ENCODE results near the gene CLN6. TPM values are rescaled to one million over a fixed set of nuclear protein-coding genes. Genes with fewer than 3 reads are reported as not detected.
A peak's percentile ranks its signal among the peaks of the same experiment; 100 is the strongest.

The CLN6 gene
- total RNA-seq, 5 donors from 2014 or later (not counting 1 experiment from before 2014, with no cell fraction given), result 15.4 to 24.0 (median 17.9) TPM

DNA sequence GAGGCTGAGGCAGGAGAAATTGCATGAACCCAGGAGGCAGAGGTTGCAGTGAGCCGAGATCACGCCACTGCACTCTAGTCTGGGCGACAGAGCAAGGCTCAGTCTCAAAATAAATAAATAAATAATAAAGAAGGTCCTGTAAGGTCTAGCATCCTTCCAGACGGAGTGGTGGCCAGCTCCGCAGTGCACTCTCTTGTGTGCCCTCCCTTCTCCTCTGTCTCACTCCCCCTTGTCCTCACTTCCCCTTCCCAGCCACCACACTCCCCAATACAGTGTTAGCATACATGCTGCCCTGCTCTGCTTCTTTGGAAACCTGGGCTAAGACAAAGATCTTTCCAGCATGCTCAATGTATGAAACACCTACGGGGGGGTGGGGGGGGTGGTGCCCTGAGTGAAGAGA lies 3.4 kb upstream of the CLN6 start:
- H3K4me1 ChIP-seq (ENCODE audit: control insufficient read depth in 1 of 2, extremely low read depth in 1 of 2, insufficient read depth in 2 of 2, low read length in 2 of 2), result peaks cover 3 to 18% of the 10 kb centered on the region in 2 experiments
- no peaks in the 10 kb centered on the region for H3K9me3 ChIP-seq
- DNase-seq, result no peak
- H3K27me3 ChIP-seq (replicated peaks in 1 of 2; ENCODE audit: control insufficient read depth in 2 of 2, extremely low read depth in 1 of 2, insufficient read depth in 2 of 2, low read length in 1 of 2), result peaks cover 0 to 29% of the 10 kb centered on the region in 2 experiments
- WGBS (ENCODE audit: insufficient coverage), result 90% methylated on average over 2 of the region's 6 CpGs
- Mint-ChIP-seq H3K4me1 (peaks cover 15 to 21% (median 16%) of the 10 kb centered on the region in 3 donors), H3K27me3 (peaks cover 4 to 7% of the 10 kb centered on the region in 2 donors), H3K4me3 (no peak overlapping the region), H3K9me3 (no peaks in the 10 kb centered on the region), H3K27ac (no peak overlapping the region), H3K36me3 (no peaks in the 10 kb centered on the region)
- POLR2A ChIA-PET, result no interaction called here
- CTCF ChIA-PET, result no interaction called here
- no peak overlapping the region for H3K27ac ChIP-seq (ENCODE audit: low read length)
- no peak overlapping the region for H3K4me3 ChIP-seq (ENCODE audit: control insufficient read depth in 1 of 2, extremely low read depth in 1 of 2, low read length in 1 of 2)
- H3K36me3 ChIP-seq (ENCODE audit: control insufficient read depth in 2 of 2, extremely low read depth in 1 of 2, insufficient read depth in 1 of 2, low read length in 1 of 2), result no peaks in the 10 kb centered on the region
- ATAC-seq (replicated peaks in 1 of 4), result no peak

DNA sequence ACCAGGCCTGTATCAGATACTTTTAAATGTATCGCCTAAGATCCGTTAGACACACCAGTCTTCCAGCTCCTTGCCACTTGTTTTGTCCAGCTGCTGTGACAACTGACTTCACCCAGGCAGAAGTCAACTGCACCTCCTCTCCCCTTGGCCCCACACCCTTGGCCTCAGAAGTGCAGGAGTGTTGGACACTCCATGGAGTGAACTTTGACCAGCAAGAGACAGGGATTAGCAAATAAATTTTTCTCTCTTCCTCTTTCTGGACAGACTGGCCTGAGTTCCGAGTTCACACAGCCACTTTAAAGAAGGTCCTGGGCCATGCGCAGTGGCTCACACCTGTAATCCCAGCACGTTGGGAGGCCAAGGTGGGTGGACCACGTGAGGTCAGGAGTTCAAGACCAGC lies 2.9 kb upstream of the CLN6 start:
- CTCF ChIA-PET, result no interaction called here
- no peak overlapping the region for H3K4me3 Mint-ChIP-seq
- no peaks in the 10 kb centered on the region for H3K9me3 Mint-ChIP-seq
- Histone ChIP-seq H3K27ac (ENCODE audit: low read length) (no peak overlapping the region), H3K4me1 (ENCODE audit: control insufficient read depth in 1 of 2, extremely low read depth in 1 of 2, insufficient read depth in 2 of 2, low read length in 2 of 2) (peaks cover 3 to 23% of the 10 kb centered on the region in 2 experiments), H3K27me3 (replicated peaks in 1 of 2; ENCODE audit: control insufficient read depth in 2 of 2, extremely low read depth in 1 of 2, insufficient read depth in 2 of 2, low read length in 1 of 2) (peaks cover 0 to 29% of the 10 kb centered on the region in 2 experiments), H3K4me3 (ENCODE audit: control insufficient read depth in 1 of 2, extremely low read depth in 1 of 2, low read length in 1 of 2) (no peak overlapping the region), H3K36me3 (ENCODE audit: control insufficient read depth in 2 of 2, extremely low read depth in 1 of 2, insufficient read depth in 1 of 2, low read length in 1 of 2) (no peaks in the 10 kb centered on the region), H3K9me3 (no peaks in the 10 kb centered on the region)
- H3K27ac Mint-ChIP-seq, result no peak overlapping the region
- POLR2A ChIA-PET, result no interaction called here
- H3K36me3 Mint-ChIP-seq, result no peaks in the 10 kb centered on the region
- H3K27me3 Mint-ChIP-seq, result peaks cover 4 to 7% of the 10 kb centered on the region in 2 donors
- 90% methylated on average over 5 of the region's 6 CpGs for WGBS (ENCODE audit: insufficient coverage)
- DNase-seq, result no peak
- H3K4me1 Mint-ChIP-seq, result peaks cover 19 to 26% (median 20%) of the 10 kb centered on the region in 3 donors
- ATAC-seq (replicated peaks in 1 of 4), result no peak

DNA sequence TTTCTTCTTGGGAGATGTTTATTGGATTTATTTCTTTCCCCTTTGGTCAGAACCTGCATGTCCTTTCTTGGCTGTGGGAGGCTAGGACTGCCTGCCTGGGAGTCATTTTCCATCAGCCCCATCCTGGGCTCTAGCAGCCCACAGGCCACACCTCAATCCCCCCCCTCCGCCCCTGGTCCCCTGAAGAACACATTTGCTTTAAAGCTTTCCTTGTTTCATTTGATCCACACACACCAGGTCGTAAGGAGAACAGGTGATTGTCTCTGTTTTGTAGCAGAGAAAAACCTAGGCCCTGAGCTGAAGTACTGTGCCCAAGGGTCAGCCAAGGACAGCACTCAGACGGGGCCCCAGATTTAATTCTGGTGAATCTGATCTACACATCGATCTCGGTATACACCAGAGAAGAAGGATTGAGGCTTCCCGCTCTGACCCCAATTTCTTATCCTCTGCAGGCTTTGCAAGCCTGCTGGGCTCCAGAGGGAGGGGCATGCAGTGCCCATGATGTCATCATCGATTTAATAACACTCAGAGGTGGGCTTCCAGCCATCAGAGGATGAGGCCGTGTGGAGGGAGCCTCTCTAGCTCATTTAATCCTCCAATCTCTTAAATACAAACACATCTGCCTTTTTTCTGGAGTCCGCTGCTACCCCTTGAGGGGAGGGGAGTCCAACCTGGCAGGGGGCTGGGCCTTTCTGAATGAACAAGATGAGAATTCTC lies 1.7 kb upstream of the CLN6 start:
- H3K4me3 Mint-ChIP-seq, result peak overlapping the region; percentile 31 to 90 (median 77)
- Histone ChIP-seq H3K27ac (ENCODE audit: low read length) (no peak overlapping the region), H3K4me3 (ENCODE audit: control insufficient read depth in 1 of 2, extremely low read depth in 1 of 2, low read length in 1 of 2) (no peak overlapping the region), H3K27me3 (replicated peaks in 1 of 2; ENCODE audit: control insufficient read depth in 2 of 2, extremely low read depth in 1 of 2, insufficient read depth in 2 of 2, low read length in 1 of 2) (peaks cover 0 to 29% of the 10 kb centered on the region in 2 experiments), H3K9me3 (no peaks in the 10 kb centered on the region), H3K4me1 (ENCODE audit: control insufficient read depth in 1 of 2, extremely low read depth in 1 of 2, insufficient read depth in 2 of 2, low read length in 2 of 2) (peaks cover 3 to 25% of the 10 kb centered on the region in 2 experiments), H3K36me3 (ENCODE audit: control insufficient read depth in 2 of 2, extremely low read depth in 1 of 2, insufficient read depth in 1 of 2, low read length in 1 of 2) (no peaks in the 10 kb centered on the region)
- CTCF ChIA-PET, result interaction anchor here in 1 of 2 donors (0.6 to 0.7 kb wide), 3 partner anchors 45 to 177 kb away, joined by 3 read pairs; partner anchors contain the start of gene PIAS1
- H3K9me3 Mint-ChIP-seq, result no peaks in the 10 kb centered on the region
- peaks cover 20 to 32% (median 25%) of the 10 kb centered on the region in 3 donors for H3K4me1 Mint-ChIP-seq
- POLR2A ChIA-PET, result no interaction called here
- ATAC-seq (replicated peaks in 1 of 4), result no peak
- peaks cover 4 to 7% of the 10 kb centered on the region in 2 donors for H3K27me3 Mint-ChIP-seq
- 94% methylated on average over 5 of the region's 9 CpGs for WGBS (ENCODE audit: insufficient coverage)
- H3K36me3 Mint-ChIP-seq, result no peaks in the 10 kb centered on the region
- no peak for DNase-seq
- H3K27ac Mint-ChIP-seq, result no peak overlapping the region

DNA sequence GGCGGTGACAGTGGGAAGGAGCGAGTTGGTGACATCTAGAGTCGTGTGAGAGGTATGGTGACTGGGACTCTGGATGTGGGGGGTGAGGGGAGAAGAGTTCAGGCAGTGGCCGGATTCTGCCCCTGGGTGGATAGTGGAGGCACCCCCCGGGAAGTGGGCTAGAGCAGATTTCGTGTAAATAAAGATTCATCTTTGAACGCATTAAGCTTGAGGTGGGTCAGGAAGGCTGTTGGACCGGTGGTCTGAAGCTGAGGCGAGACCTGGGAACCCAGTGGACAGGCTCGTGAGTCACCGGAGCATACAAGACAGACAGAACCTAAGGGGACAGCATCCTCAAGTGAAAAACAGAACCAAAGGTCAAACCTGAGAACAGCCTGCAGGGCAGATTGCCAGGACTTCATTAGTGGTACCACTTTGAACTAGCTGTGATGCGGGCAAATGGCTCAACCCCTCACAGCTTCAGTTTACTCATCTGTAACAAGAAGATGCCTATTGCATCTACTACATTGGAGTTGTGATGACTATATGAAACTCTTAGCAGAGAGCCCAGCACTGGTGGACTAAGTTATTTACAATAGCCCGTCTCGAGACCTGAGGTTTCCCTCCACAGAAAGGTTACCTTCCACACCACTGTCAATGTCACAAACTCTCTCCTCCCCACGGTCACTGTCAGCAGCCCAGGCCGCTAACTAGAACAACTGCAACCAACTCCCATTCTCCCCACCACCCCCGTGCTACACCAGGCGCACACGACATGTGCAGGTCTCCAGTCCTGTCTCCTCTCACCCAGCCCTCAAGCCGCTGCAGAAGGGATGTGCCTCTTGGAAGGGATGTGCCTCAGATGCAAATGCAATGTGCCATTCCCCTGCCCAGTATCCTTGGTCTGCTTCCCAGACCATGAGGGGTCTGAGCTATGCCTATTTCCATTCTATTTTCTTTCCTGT lies 901 bp upstream of the CLN6 start:
- H3K4me1 Mint-ChIP-seq, result peaks cover 20 to 32% (median 27%) of the 10 kb centered on the region in 3 donors
- no peaks in the 10 kb centered on the region for H3K9me3 ChIP-seq
- H3K36me3 Mint-ChIP-seq, result no peaks in the 10 kb centered on the region
- no peaks in the 10 kb centered on the region for H3K9me3 Mint-ChIP-seq
- H3K4me1 ChIP-seq (ENCODE audit: control insufficient read depth in 1 of 2, extremely low read depth in 1 of 2, insufficient read depth in 2 of 2, low read length in 2 of 2), result peaks cover 3 to 26% of the 10 kb centered on the region in 2 experiments
- 62% methylated on average over 18 of the region's 20 CpGs for WGBS (ENCODE audit: insufficient coverage)
- peak overlapping the region; percentile 69 to 79 for H3K4me3 ChIP-seq (ENCODE audit: control insufficient read depth in 1 of 2, extremely low read depth in 1 of 2, low read length in 1 of 2)
- CTCF ChIA-PET, result interaction anchor here in 1 of 2 donors (1.4 kb wide), 1 partner anchor 47 kb away, joined by 4 read pairs; the partner anchor contains the start of gene FEM1B
- peaks cover 4 to 7% of the 10 kb centered on the region in 2 donors for H3K27me3 Mint-ChIP-seq
- peaks cover 0 to 29% of the 10 kb centered on the region in 2 experiments for H3K27me3 ChIP-seq (replicated peaks in 1 of 2; ENCODE audit: control insufficient read depth in 2 of 2, extremely low read depth in 1 of 2, insufficient read depth in 2 of 2, low read length in 1 of 2)
- peak overlapping the region; percentile 53 for H3K27ac ChIP-seq (ENCODE audit: low read length)
- no peaks in the 10 kb centered on the region for H3K36me3 ChIP-seq (ENCODE audit: control insufficient read depth in 2 of 2, extremely low read depth in 1 of 2, insufficient read depth in 1 of 2, low read length in 1 of 2)
- H3K27ac Mint-ChIP-seq, result peak overlapping the region; percentile 86 to 90
- POLR2A ChIA-PET, result interaction anchor here in 1 of 2 donors (0.5 kb wide), 1 partner anchor 364 kb away, joined by 9 read pairs; no protein-coding TSS in a partner anchor
- no peak for ATAC-seq (replicated peaks in 1 of 4)
- H3K4me3 Mint-ChIP-seq, result peak overlapping the region; percentile 77 to 94 (median 90)
- DNase-seq, result no peak

- Histone ChIP-seq H3K27me3 (replicated peaks in 1 of 2; ENCODE audit: control insufficient read depth in 2 of 2, extremely low read depth in 1 of 2, insufficient read depth in 2 of 2, low read length in 1 of 2) (peaks cover 0 to 19% of the 10 kb centered on the region in 2 experiments), H3K9me3 (no peaks in the 10 kb centered on the region), H3K4me3 (ENCODE audit: control insufficient read depth in 1 of 2, extremely low read depth in 1 of 2, low read length in 1 of 2) (peak overlapping the region; percentile 73 to 79), H3K36me3 (ENCODE audit: control insufficient read depth in 2 of 2, extremely low read depth in 1 of 2, insufficient read depth in 1 of 2, low read length in 1 of 2) (no peaks in the 10 kb centered on the region), H3K27ac (ENCODE audit: low read length) (no peak overlapping the region), H3K4me1 (ENCODE audit: control insufficient read depth in 1 of 2, extremely low read depth in 1 of 2, insufficient read depth in 2 of 2, low read length in 2 of 2) (peaks cover 7 to 35% of the 10 kb centered on the region in 2 experiments)
- H3K27me3 Mint-ChIP-seq, result peaks cover 4% of the 10 kb centered on the region in 2 donors
- ChIA-PET POLR2A (interaction anchor here (0.5 to 0.6 kb wide), 3 partner anchors 388 to 1759 kb away, joined by 3 to 12 read pairs (median 6); no protein-coding TSS in a partner anchor), CTCF (interaction anchor here in 1 of 2 donors (1.4 kb wide), 2 partner anchors 48 kb away, joined by 3 to 4 read pairs; partner anchors contain the start of gene FEM1B)
- H3K9me3 Mint-ChIP-seq, result no peaks in the 10 kb centered on the region
- no peaks in the 10 kb centered on the region for H3K36me3 Mint-ChIP-seq
- peak overlapping the region; percentile 77 to 86 (median 79) for H3K4me3 Mint-ChIP-seq
- under 1% methylated on average over 29 of the region's 39 CpGs for WGBS (ENCODE audit: insufficient coverage)
- H3K4me1 Mint-ChIP-seq, result peaks cover 29 to 40% (median 38%) of the 10 kb centered on the region in 3 donors
- ATAC-seq (replicated peaks in 1 of 4), result peak in 2 of 4 experiments; percentile 0
- H3K27ac Mint-ChIP-seq, result peak overlapping the region in 1 of 2 donors; percentile 46
- DNase-seq, result no peak
These were observed 550 bp downstream of the CLN6 start for GRCh38 chr15:68228971-68229385.
